Immature natural killer cell (primary cell): ENCODE results near the gene CANX. TPM values are rescaled to one million over a fixed set of nuclear protein-coding genes. Genes with fewer than 3 reads are reported as not detected.

Source experiments
- DNase-seq, 3 donors: peaks; one replicate each; pipeline ENCODE4 v3.0.0; 2022; ENCODE audit warnings: mixed read lengths in 1 of 3
- H3K27ac Mint-ChIP-seq, 6 donors: one replicate each; pipeline ENCODE4 v1.8.0; 2020; ENCODE audit warnings: mixed read lengths in 6 of 6, mild to moderate bottlenecking in 5 of 6, inconsistent platforms in 4 of 6, moderate library complexity in 3 of 6
- H3K27me3 Mint-ChIP-seq, 3 donors: one replicate each; pipeline ENCODE4 v1.8.0; 2020 to 2021; ENCODE audit warnings: low read depth in 3 of 3, mild to moderate bottlenecking in 3 of 3, mixed read lengths in 3 of 3, moderate library complexity in 3 of 3, inconsistent platforms in 1 of 3
- H3K36me3 Mint-ChIP-seq, 3 donors: one replicate each; pipeline ENCODE4 v1.8.0; 2020; ENCODE audit warnings: mixed read lengths in 3 of 3, inconsistent platforms in 2 of 3, mild to moderate bottlenecking in 2 of 3
- H3K4me1 Mint-ChIP-seq, 2 donors: one replicate each; pipeline ENCODE4 v1.8.0; 2020; ENCODE audit warnings: inconsistent platforms in 2 of 2, mild to moderate bottlenecking in 2 of 2, mixed read lengths in 2 of 2, moderate library complexity in 1 of 2
- H3K4me3 Mint-ChIP-seq, 5 donors: one replicate each; pipeline ENCODE4 v1.8.0; 2020; ENCODE audit warnings: mild to moderate bottlenecking in 5 of 5, mixed read lengths in 5 of 5, inconsistent platforms in 3 of 5, moderate library complexity in 3 of 5
- H3K9me3 Mint-ChIP-seq, 6 donors: one replicate each; pipeline ENCODE4 v1.8.0; 2020; ENCODE audit warnings: mild to moderate bottlenecking in 6 of 6, mixed read lengths in 6 of 6, inconsistent platforms in 4 of 6, moderate library complexity in 3 of 6
- polyA plus RNA-seq, 3 donors: library from polyadenylated mRNA; unstranded; fragments of 300-500 nt; fragmentation: Illumina TruSeq; gene quantifications; one replicate each; pipeline ENCODE4 v1.2.3, GENCODE V29; 2021

CANX gene
- polyA plus RNA-seq, 3 donors from 2014 or later, result 240 to 326 (median 325) TPM

- Mint-ChIP-seq H3K36me3 (peaks cover 8 to 22% (median 11%) of the 10 kb centered on the region in 3 donors), H3K9me3 (no peaks in the 10 kb centered on the region), H3K27ac (peak overlapping the region in 3 of 6 donors; percentile 40 to 77 (median 45)), H3K4me1 (peaks cover 5 to 6% of the 10 kb centered on the region in 2 donors), H3K4me3 (no peak overlapping the region), H3K27me3 (peaks cover 0 to 6% (median 1%) of the 10 kb centered on the region in 3 donors)
- DNase-seq, result no peak
Measured at GRCh38 chr5:179779826-179780225, 81.1 kb downstream of the CANX start.

GRCh38 chr5:179780362-179780761 is 81.6 kb downstream of the CANX start:
- Mint-ChIP-seq H3K36me3 (peaks cover 8 to 22% (median 11%) of the 10 kb centered on the region in 3 donors), H3K4me1 (peaks cover 5 to 6% of the 10 kb centered on the region in 2 donors), H3K4me3 (no peak overlapping the region), H3K27ac (peak overlapping the region in 4 of 6 donors; percentile 26 to 77 (median 37)), H3K9me3 (no peaks in the 10 kb centered on the region), H3K27me3 (peaks cover 0 to 6% (median 1%) of the 10 kb centered on the region in 3 donors)
- DNase-seq, result no peak

Other genes with a start within 250 kb of the CANX start
- 10 to 100 TPM; 20.0 to 37.4 (median 25.9) TPM for gene RUFY1, start 148.4 kb upstream of the CANX start, polyA plus RNA-seq
- 100 to 1,000 TPM in 1 of 3 donors, 10 to 100 TPM in 2; 45.7 to 110 (median 73.3) TPM for gene HNRNPH1, start 75.3 kb upstream of the CANX start, polyA plus RNA-seq
- gene CBY3, start 17.9 kb upstream of the CANX start, polyA plus RNA-seq, result 1 to 10 TPM in 1 of 3 donors, under 1 TPM in 2; 0.56 to 1.3 (median 0.86) TPM
- 1 to 10 TPM in 2 of 3 donors, under 1 TPM in 1; 0.59 to 8.5 (median 1.5) TPM for gene MAML1, start 33.9 kb downstream of the CANX start, polyA plus RNA-seq
- gene LTC4S, start 95.0 kb downstream of the CANX start, polyA plus RNA-seq, result 1 to 10 TPM; 2.3 to 5.8 (median 5.8) TPM
- gene MGAT4B, start 107.9 kb downstream of the CANX start, polyA plus RNA-seq, result 10 to 100 TPM in 2 of 3 donors, 1 to 10 TPM in 1; 8.7 to 16.3 (median 15.0) TPM
- 100 to 1,000 TPM; 256 to 292 (median 268) TPM for gene SQSTM1, start 121.9 kb downstream of the CANX start, polyA plus RNA-seq
- gene MRNIP, start 159.8 kb downstream of the CANX start, polyA plus RNA-seq, result 1 to 10 TPM; 3.4 to 6.2 (median 4.2) TPM
- gene TBC1D9B, start 208.9 kb downstream of the CANX start, polyA plus RNA-seq, result 10 to 100 TPM; 11.7 to 50.8 (median 14.5) TPM